Activated CD4-positive, alpha-beta T cell treated with anti-CD3 and anti-CD28 coated beads for 24 hours (primary cell): ENCODE measurements around the gene CRABP1.
A peak's percentile ranks its signal among the peaks of the same experiment; 100 is the strongest.

ENCODE experiments used
- DNase-seq, 2 donors: peaks; one replicate each; pipeline ENCODE4 v3.0.0-alpha.2; 2020; ENCODE audit warnings: low read depth in 2 of 2

The CRABP1 gene

DNA sequence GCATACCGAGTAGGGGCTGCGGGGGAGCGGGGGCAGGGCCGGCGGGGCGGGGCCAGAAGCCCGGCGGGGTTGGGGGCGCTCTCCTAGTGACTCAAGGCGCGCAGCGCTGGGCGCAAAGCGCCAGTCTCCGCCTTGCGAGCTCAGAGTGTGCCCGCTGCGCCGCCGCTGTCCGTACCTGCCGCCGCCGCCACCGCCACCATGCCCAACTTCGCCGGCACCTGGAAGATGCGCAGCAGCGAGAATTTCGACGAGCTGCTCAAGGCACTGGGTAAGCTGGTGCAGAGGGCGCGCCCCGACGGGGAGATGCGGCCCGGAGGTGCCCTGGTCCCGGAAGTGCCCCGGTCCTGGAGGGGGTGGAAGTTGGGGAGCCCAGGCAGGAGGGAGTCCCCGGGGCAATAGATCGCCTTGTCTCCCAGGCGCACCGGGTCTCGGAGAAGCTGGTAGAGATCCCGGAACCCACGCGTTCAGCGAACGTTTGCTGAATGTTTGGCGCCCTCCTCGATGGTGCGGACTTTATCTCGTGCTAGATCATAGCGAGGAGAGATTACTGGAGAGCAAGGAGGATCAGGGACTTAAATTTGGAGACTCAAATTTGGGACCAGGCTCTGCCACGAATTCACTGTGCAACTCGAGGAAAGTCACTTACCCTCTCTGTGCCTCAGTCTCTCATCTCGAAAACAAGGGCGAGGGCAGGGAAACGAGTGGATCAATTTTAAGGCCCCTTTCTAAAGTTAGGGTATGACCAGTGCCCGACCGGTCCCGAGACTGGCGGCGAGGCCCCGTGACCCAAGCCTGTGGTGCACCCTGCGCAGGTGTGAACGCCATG lies at the start of gene CRABP1:
TSS of gene CRABP1 (plus strand) at position 123 of the 826 bp plus-strand sequence. CDS start at position 199, 76 bp downstream.
- DNase-seq, result no peak

DNA sequence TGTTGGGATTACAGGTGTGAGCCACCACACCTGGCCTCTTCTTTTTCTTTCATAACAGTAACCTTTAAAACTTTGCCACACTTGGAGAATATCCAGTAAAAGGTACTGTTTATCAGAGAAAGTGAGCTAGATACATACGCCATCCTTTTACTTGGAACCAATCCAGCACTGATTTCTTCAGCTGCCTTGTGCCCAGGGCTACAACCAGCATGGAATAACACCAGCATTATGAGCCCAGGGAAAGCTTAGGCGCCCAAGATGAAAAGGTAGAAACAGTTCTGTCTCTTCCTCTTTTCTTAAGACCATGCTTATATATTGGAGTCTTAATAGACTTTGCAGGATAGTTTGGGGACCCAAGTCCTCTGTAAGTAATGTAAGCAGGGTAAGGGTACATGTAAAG lies 49.1 kb upstream of the CRABP1 start:
- no peak for DNase-seq

DNA sequence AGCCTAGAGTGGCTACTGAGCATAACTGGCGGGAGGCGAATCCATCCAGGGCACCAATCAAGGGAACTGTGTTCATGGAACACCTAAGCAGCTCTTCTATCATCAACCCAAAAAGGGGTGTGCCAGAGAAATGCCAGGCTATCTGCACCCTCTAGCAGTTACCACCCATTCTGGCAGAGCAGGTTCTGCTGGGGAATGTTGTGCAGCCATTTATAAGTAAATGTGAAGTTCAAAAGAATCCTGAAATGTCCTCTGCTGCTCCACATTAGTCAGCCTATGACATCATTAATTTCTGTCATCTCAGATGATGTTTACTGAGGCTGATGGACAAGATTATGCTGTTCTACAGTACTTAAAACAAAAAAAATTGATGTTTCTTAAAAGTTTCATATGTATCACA lies 48.5 kb upstream of the CRABP1 start:
- no peak for DNase-seq

DNA sequence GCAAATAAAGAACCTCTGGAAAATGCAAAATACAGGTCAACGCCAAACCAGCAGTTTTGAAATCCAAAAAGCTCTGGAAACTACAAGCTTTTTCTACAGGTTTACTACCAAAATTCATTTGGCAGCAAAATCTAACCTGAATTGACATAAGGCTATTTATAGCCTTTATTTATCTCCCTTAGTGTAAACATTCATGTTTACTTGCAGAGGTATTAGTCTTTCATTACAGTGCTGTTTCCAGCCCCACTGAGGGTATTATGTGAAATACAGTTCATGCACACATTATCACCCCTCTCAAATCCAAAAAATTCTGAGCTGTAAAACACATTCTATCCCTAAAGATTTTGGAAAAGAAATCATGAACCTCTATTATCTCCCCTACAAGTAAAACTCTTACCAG lies 47.9 kb upstream of the CRABP1 start:
- no peak for DNase-seq

DNA sequence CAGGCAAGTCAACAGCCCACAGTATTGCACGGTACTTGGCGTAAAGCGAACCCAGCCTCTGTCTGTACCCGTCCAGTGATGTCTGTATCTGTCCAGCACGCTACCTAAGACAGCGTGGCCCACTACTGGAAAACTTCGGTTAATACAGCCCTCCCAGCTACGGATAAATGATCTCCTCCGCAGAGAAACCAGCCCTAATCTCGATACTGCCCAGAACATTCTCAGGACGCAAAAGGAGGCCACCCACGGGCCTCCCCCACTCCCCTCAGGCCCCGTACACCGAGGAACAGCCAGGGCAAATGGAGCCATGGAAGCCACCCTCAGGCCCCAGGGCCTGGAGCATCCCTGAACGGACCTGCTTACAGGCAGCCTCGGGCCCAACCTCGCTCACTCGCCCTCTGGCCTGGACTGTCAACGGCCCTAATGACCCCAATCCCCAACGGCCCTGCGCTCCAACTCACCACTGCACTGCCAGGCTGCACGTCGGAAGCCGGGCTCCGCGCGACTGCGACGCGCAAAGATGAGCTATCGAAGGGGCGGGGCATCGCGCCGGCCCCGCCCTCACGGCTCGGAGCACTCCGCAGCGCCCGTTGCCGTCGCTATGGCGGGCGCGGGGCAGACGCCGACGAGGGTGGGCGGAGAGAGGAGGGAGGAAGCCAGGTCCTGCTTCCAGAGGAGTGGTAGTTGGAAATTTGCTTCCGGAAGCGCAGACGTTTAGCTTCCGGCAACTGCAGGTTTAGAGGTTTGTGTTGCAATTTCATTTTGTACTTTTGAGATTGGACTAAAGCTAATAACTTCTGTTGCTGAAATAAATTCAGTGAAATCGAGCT lies 40.8 kb upstream of the CRABP1 start, which contains the start of gene SKIC8:
TSS of gene SKIC8 (minus strand) at position 509 of the 830 bp plus-strand sequence. CDS start 3,923 bp downstream, outside the sequence.
- DNase-seq, result peak; percentile 84 to 86

DNA sequence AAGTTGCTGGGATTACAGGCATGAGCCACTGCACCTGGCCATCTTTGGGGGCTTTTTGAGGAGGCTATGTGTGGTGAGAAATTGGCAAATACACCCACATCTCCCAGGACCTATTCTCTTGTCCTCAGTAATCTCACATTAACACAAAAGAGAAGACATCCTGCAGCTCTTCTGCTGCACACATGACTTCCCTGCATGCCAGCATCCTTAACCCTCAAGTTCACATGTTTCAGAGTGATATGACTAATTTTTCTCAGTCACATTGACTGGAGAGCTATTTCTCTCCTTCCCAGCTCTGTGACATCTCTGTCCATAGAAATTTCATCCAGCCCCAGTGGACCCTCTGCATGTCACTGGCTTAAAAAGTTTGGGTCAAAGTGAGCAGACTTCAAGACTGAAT lies 38.8 kb upstream of the CRABP1 start:
- no peak for DNase-seq

DNA sequence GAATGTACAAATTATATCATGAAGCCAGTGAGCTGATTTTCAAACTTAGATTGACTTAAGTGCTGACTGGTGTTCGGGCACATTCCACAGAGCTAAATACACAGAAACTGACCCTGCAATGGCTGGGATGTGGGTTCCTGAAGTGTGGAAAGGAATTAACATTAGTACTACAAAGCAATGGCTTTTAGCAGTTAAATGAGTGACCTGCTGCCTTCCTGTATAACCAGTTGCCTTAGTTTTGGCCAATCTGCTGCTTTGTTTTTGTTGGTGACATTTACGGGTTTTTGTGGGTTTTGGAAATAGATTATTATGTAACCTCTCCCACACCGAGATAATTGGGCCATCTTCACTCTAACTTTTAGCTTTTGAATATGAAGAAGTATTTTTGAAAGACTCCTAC lies 38.3 kb upstream of the CRABP1 start:
- no peak for DNase-seq

DNA sequence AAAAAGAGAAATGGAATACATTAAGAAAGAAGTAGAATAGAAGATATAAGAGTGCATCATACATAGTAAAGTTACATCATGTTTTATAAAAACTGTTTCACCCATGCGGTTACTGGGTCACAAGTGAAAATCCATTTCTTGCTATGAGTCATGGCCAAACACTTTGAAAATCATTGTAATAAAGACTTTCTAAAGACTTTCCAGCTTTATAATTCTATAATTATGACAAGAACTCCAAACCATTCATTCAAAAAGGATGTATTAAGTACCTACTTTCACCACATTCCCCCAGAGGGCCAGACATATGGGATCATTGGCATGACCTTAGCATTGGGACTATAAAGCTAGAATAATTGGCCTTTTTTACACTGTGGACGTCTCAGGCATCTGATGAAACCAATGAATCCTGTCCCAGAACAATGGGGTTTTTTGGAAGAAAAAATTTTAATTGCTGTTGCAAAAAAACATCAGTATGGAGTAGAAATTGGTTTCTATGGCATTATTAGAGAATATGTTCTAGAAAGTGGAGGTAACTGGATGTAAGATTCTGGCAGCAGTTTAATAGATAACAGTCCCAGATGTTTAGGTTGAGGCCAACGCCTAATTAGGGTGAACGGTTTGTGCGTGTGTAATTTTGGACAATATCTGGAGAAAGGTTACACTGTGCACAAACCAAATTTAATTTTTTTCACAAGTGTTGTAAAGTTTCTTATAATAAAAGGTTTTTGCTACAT lies 37.4 kb upstream of the CRABP1 start:
- no peak for DNase-seq

DNA sequence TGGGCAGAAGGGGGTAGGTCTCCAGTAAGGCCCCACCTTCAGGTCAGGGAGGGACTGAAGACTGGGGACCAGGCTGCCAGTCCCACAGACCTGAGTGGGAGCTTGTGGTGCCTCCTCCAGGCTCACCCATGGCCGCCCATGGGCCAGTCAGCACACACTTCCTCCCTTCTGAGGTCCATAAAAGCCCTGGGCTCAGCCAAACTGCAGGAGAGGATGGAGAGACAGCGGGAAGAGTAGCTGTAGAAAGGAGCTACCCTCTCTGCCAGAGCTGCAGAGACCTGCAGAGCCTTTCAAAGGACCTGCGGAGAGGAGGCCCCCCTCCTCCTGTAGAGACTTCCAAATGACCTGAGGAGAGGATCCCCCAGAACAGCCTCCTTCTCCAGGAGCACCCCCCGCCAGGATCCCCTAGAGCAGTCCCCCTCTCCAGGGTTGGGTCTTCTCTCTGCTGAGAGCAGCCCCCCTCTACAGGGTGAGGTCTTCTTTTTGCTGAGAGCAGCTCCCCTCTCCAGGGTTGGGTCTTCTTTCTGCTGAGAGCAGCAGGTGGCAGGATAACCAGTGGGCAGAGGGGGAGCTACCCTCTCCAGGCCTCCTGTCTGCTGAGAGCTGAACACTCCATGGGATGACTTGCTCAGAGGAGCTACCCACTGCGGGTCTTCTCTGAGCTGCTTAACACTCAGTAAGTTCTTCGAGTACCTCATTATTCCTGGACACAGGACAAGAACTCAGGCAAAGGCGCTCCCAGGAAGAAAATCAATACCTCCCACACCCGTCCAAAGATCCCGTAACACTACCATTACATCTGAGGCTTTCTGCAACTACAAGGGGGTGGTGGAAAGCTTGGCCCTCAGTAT lies 35.7 kb upstream of the CRABP1 start:
- no peak for DNase-seq

DNA sequence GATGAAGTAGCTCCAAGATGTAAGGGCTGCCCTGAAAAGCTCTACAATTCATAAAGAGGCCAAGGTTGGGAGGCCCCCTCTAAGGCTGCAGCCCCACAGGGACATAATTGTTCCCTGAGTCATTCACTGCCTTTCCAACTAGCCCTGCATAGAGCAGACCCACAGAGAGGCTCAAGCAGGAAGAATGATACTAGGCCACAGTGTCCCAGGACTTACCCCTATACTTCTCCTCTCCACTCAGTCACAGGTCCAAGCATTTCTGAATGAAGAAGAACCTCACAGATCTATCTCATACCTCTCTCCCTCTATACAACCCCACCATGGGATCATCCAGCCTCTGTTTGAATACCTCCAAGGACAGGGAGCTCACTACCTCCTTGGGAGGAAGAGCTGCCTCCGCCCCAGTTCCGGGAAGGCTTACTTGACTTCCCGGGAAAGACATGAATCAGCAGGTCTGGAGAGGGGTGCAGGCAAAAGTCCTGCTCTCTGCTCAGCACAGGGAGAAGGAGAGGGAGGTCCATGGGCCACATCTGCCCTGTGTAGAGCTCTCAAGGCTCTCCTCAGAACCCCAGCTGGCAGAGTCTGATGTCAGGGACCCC lies 33.9 kb upstream of the CRABP1 start:
- no peak for DNase-seq

DNA sequence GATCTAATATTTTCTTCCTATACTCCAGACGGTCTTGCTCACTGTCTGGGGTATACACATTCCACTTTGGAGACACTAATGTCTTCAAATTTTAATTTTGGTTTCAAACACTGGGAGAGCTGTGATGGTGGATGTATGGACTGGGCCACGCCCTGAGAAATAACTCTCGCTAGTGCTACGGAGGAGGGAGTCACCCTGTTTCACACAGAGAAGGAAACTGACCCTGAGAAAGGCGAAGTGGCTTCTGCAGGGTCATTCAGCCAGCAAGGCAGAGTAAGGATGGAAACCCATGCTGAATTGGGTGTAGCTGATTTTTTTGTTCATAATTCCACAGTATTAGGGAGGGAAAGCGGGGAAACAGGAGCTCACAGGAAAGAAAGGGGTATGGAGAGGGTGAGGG lies 32.2 kb upstream of the CRABP1 start:
- DNase-seq, result no peak

DNA sequence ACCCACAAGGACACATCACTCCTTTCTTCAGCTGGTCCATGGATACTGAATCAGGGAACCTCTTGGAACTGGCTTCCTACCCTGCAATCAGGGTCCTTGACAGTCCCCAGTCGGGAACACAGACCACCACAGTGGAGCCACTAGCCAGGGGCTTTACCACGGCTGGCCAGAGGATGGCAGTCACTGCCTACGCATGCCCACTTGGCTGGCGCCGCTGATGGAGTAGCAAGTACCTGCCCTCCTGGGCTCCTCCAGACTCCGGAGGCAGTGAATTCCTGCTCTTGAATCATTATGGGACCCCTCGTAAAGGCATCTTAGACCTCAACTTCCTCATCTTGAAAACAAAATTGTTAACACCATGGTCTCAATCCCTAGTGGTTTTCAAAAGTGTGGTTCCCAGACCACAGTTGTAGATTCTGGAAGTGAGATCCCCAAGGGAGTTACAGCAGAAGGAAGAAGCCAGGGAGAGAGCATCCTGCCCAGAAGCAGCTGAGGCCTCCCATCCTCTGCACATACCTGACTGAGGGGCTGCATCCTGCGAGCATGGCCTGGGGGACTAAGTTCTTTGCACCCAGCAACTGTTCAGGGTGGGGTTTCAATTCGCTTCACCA lies 31.6 kb upstream of the CRABP1 start:
- peak in 1 of 2 donors; percentile 54 for DNase-seq

DNA sequence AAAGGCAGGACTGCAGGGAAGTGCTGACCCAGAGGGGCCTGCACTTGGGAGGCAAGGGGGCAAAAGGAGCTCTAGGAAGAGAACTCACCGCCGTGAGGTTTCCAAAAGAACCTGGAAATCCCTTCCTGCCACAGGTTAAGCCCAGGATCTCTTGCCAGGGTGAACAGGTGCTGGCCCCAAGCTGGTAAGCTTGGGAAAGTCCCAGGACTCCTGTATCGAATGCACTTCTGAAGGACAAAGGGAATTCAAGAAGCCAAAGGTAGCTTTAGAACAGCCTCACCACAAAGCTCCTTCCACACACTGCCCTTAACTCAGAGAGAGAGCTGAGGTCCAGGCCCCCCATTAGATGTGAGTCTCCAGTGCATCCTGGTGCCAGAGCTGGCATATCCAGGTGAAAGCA lies 28.9 kb upstream of the CRABP1 start:
- DNase-seq, result no peak

DNA sequence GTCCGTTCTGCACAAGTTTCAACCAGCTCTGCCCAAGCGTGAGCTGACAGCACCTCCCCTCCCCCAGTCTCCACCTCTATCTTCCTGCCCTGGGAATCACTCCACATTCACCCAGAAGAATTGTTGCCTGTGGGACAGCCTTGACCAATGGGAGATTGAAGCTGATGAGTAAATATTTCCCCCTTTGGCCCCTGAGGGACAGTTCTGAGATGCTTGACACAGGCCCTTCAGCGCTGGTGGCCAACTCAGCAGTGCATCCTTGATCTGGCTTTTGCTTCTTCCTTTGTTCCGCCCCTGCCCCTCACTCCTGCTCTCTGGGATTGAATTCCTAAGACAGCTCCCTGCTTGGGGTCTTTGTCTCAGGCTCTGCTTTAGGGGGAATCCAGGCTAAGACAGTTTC lies 27.6 kb upstream of the CRABP1 start:
- DNase-seq, result no peak

DNA sequence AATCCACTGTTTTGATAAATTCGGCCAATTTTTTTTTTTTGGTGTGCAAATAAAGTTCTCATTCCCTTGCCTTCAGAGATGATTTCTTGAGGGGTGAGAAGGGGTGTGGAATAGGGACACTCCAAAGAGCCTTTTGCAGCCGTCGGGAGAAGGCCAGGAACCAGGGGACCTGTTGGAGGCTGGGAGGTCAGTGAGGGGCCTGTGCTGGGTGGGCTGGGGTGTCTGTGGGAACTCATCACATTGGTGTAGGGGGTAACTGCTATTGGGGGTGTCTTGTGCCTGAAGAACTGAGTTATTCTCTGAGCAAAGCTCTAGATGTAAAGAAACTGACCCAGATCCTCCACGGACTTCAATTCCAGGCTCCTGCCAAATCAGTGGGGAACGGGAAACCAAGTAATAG lies 27.2 kb upstream of the CRABP1 start:
- no peak for DNase-seq

DNA sequence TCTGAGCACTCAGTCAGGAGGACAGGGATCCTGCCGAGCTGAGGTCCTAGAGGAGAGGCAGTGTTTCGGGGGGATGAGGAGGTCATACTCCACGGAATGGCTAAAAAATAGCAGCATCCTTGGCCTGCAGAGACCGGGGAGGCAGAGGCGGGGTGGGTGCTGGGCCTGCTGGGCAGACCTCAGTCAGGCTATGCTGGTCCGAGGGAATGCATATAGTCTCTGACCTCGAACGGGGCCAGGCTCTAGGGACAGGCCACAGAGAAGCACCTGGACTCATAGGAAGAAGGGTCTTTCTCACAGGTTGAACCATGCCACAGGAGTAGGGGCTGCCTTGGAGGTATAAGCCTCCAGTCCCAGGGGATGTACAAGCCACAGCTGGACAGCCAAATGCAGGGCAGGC lies 26.8 kb upstream of the CRABP1 start:
- no peak for DNase-seq

DNA sequence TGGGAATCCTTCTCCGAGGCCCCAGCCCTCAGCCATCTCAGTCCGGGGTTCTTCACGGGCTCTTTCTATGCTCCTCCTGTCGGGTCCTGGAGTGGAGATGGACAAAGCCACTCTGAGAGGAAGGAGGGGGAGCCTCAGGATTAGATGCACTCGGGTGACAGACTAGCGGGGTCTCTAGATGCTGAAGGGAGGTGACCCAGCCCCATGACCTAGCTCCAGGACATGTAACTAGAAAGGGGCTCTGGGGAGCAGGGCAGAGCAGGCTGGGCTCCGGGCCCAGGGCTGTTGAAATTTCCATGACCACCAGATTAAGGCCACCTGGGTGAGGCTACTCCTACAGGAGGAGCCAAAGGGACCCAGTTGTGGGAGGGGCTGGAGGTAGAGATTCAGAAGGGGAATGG lies 26.0 kb upstream of the CRABP1 start:
- no peak for DNase-seq

DNA sequence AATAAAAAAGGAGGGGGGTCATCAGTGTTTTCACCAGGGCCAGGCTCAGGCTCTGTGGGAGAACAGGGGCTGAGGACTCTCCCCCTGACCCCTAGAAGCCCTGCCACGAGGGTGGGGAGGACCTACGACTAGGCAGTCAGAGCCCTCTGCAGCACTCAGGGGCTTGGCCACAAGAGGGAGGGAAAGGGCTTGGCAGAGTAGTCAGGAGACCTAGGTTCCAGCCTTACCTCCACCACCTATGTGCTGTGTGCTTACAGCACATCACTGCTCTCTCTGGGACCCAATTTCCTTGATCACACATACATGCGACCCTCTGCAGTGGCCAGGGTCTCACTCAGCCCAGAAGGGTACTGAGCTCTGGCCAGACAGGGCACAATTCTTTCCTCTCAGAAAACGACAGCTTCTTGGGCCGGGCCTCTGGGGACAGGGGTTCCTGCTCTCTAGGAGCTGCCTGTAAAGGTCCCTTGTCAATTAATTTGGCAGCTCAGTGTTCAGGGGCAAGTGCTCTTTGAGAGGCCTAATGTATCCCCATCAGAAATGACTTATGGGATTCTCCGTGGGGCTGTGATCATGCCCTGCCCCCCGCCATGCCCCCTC lies 24.4 kb upstream of the CRABP1 start:
- DNase-seq, result no peak

DNA sequence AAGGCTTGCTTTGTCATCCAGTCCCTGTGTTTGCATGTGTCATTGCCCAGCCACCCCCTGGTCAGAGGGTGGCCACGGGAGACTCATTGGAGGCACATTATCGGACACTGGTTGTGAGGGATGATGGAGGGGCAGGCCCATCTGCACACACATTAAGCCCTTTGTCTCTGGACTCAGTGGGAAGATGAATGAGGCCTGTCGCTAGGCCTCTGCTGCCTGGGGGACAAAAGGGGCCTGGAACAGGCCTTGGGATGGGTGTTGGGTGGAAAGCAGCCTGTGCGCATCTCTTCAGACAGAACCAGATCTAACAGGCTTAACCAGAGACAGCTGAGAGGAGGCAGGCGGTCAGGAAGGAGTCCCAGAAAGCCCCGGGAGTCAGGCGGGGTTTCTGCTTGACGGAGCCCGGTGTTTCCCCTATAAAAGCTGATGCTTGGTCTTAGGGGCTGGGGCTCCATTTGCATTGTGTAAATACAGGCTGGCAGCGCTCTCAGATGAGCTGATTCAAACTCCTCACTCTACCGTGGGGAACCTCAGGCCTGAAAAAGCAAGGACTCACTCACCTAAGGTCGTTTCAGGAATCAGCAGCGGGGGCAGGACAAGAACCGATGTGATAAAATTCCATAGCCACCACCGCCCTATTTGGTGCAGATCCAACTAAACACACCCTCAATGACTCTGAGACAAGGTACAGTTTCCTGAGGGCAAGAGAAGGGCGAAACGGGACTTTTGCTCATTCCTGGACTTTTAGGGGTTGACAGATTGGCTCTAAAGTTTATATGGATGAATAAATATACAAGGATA lies 23.7 kb upstream of the CRABP1 start:
- no peak for DNase-seq
